Measurements from ENCODE around the gene FAM222B.

Gene FAM222B

DNA sequence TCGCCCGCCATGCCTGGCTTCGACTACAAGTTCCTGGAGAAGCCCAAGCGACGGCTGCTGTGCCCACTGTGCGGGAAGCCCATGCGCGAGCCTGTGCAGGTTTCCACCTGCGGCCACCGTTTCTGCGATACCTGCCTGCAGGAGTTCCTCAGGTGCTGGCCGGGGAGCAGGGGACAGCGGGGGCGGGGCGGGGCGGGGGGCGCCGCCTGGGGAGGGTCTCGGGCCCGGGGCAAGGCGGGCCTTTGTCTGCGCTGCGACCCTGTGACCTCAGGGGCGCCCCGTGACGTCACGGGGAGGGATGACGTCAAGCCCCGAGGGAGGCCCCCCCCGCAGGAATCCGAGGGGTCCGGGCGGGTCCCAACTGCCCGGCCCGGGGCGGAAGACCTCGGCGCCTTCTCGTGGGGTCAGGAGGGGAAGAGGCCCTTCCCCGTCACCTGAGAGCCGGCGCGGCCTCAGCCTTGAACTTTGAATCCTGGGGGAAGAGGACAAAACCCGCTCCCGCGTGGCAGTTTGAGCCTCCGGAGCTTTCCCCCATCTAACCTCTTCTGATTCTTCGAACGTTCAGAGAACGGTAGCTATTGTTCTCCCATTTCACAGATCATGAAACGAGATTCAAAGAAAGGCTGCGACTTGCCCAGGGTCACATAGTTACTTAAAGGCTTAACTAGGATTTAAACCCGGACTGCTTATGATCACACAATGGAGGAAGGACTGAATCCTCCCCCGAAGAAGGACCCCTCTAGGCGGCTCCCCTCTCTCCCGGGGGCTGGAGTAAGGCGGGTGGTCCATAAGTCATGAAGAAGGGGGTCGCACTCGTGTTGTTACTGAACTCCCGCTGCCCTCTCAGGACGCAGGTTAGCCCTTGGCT is 98.3 kb downstream of the FAM222B start:
- Histone ChIP-seq H2BK5ac (ENCODE audit: low read length) (peak overlapping the region; percentile 86), H3K36me3 (ENCODE audit: control insufficient read depth, insufficient read depth, low read length) (peaks cover 23% of the 10 kb centered on the region), H3K23ac (ENCODE audit: low read length) (peak overlapping the region; percentile 54), H3K79me1 (ENCODE audit: low read length) (peaks cover 23% of the 10 kb centered on the region), H3K79me2 (ENCODE audit: control insufficient read depth, insufficient read depth, low read length) (peaks cover 39% of the 10 kb centered on the region), H2BK120ac (ENCODE audit: low read depth, low read length) (peak overlapping the region; percentile 47), H2AK5ac (ENCODE audit: low read length) (no peak overlapping the region), H4K8ac (ENCODE audit: low read depth, low read length) (no peak overlapping the region), H3K4me1 (ENCODE audit: control insufficient read depth, low read depth, low read length) (peaks cover 11% of the 10 kb centered on the region), H3K4me3 (ENCODE audit: low read length) (peak overlapping the region; percentile 96), H3K9ac (ENCODE audit: low read length) (peak overlapping the region; percentile 96), H3K27ac (ENCODE audit: low read depth, low read length) (peak overlapping the region; percentile 98), H2BK15ac (replicated peaks; ENCODE audit: low read depth) (no peak overlapping the region), H3K4me2 (ENCODE audit: low read length) (peak overlapping the region; percentile 70), H3K4ac (ENCODE audit: low read depth, low read length) (peak overlapping the region; percentile 99), H3K27me3 (ENCODE audit: insufficient read depth, low read length, poor library complexity) (no peaks in the 10 kb centered on the region), H3K56ac (ENCODE audit: low read length) (peak overlapping the region; percentile 99), H3K18ac (ENCODE audit: low read length) (peak overlapping the region; percentile 98), H4K5ac (ENCODE audit: low read length) (no peak overlapping the region)
- no CpG with 5 or more reads among the region's 61 CpGs for WGBS (ENCODE audit: extremely low coverage, insufficient coverage, low lambda C conversion rate)
- peak; percentile 91 for DNase-seq

- Histone ChIP-seq H2BK120ac (ENCODE audit: low read depth, low read length) (peak within 1 kb of the TSS; percentile 89), H3K27me3 (ENCODE audit: insufficient read depth, low read length, poor library complexity) (no peaks in the 10 kb centered on the region), H2BK5ac (ENCODE audit: low read length) (peak within 1 kb of the TSS; percentile 86), H3K56ac (ENCODE audit: low read length) (peak within 1 kb of the TSS; percentile 99), H3K23ac (ENCODE audit: low read length) (peak within 1 kb of the TSS; percentile 99), H2AK5ac (ENCODE audit: low read length) (no peak within 1 kb of the TSS), H3K4ac (ENCODE audit: low read depth, low read length) (peak within 1 kb of the TSS; percentile 99), H3K79me1 (ENCODE audit: low read length) (peaks cover 23% of the 10 kb centered on the region), H3K27ac (ENCODE audit: low read depth, low read length) (peak within 1 kb of the TSS; percentile 100), H3K4me1 (ENCODE audit: control insufficient read depth, low read depth, low read length) (peaks cover 11% of the 10 kb centered on the region), H3K4me2 (ENCODE audit: low read length) (peak within 1 kb of the TSS; percentile 73), H3K18ac (ENCODE audit: low read length) (peak within 1 kb of the TSS; percentile 98), H2BK15ac (replicated peaks; ENCODE audit: low read depth) (no peak within 1 kb of the TSS), H3K4me3 (ENCODE audit: low read length) (peak within 1 kb of the TSS; percentile 96), H3K9ac (ENCODE audit: low read length) (peak within 1 kb of the TSS; percentile 96), H4K5ac (ENCODE audit: low read length) (no peak within 1 kb of the TSS), H3K36me3 (ENCODE audit: control insufficient read depth, insufficient read depth, low read length) (peaks cover 19% of the 10 kb centered on the region), H3K79me2 (ENCODE audit: control insufficient read depth, insufficient read depth, low read length) (peaks cover 39% of the 10 kb centered on the region), H4K8ac (ENCODE audit: low read depth, low read length) (peak within 1 kb of the TSS; percentile 98)
- no CpG with 5 or more reads among the region's 70 CpGs for WGBS (ENCODE audit: extremely low coverage, insufficient coverage, low lambda C conversion rate)
- DNase-seq, result peak; percentile 98
Observed at GRCh38 chr17:28743243-28744103, 99.1 kb downstream of the FAM222B start, which contains the start of gene TRAF4. Gene TRAF4 (plus strand): TSS chr17:28744011. CDS start chr17:28744113, 102 bp downstream.

GRCh38 chr17:28741358-28742349 is 100.9 kb downstream of the FAM222B start:
- Histone ChIP-seq H3K56ac (ENCODE audit: low read length) (peak overlapping the region; percentile 49), H3K27ac (ENCODE audit: low read depth, low read length) (no peak overlapping the region), H3K4ac (ENCODE audit: low read depth, low read length) (no peak overlapping the region), H4K5ac (ENCODE audit: low read length) (no peak overlapping the region), H2BK5ac (ENCODE audit: low read length) (no peak overlapping the region), H3K36me3 (ENCODE audit: control insufficient read depth, insufficient read depth, low read length) (peaks cover 4% of the 10 kb centered on the region), H3K79me1 (ENCODE audit: low read length) (peaks cover 9% of the 10 kb centered on the region), H2AK5ac (ENCODE audit: low read length) (no peak overlapping the region), H3K9ac (ENCODE audit: low read length) (no peak overlapping the region), H3K23ac (ENCODE audit: low read length) (no peak overlapping the region), H4K8ac (ENCODE audit: low read depth, low read length) (no peak overlapping the region), H3K27me3 (ENCODE audit: insufficient read depth, low read length, poor library complexity) (no peaks in the 10 kb centered on the region), H3K79me2 (ENCODE audit: control insufficient read depth, insufficient read depth, low read length) (peaks cover 24% of the 10 kb centered on the region), H3K4me2 (ENCODE audit: low read length) (no peak overlapping the region), H2BK15ac (replicated peaks; ENCODE audit: low read depth) (no peak overlapping the region), H3K4me1 (ENCODE audit: control insufficient read depth, low read depth, low read length) (peaks cover 8% of the 10 kb centered on the region), H3K18ac (ENCODE audit: low read length) (no peak overlapping the region), H3K4me3 (ENCODE audit: low read length) (no peak overlapping the region), H2BK120ac (ENCODE audit: low read depth, low read length) (no peak overlapping the region)
- no peak for DNase-seq
- no CpG with 5 or more reads among the region's 19 CpGs for WGBS (ENCODE audit: extremely low coverage, insufficient coverage, low lambda C conversion rate)

DNA sequence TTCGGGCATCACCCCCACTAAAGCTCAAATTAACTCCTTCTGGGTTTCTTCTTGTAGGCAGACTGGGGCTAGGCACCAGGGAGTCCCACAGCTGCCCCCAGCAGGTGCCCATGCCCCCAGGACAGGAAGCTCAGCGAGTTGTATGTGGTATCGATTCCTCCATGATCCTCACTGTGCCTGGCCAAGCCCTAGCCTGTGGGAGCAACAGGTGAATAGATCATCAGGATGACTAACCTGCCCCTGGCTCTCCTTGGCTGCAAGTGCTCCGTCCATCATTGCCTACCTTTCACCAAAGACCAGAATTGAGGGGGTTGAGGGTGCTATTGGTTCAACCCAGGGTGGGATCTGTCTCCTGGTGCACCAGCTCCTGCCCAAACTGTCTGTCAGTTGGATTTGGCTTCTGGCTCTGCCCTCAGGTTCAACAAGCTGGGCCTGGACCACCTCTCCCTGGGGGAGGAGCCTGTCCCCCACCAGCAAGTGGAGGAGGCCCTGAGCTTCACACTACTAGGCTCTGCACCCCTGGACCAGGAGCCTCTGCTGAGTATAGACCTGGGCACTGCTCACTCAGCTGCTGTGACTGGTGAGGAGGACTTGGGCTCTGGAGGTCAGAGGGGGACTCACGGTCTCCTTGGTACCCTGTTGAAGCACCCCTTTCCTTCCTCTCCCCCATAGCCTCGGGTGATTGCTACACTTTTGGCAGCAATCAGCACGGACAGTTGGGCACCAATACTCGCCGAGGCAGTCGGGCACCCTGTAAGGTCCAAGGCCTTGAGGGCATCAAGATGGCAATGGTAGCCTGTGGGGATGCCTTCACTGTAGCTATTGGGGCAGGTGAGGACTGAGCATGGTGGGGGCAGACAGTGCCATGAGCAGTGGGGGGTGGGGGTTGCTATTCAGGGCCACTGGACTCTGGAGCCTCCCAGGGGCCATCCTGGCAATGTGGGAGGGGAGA is 101.9 kb downstream of the FAM222B start:
- Histone ChIP-seq H4K5ac (ENCODE audit: low read length) (no peak overlapping the region), H3K4me2 (ENCODE audit: low read length) (no peak overlapping the region), H2BK15ac (replicated peaks; ENCODE audit: low read depth) (no peak overlapping the region), H4K8ac (ENCODE audit: low read depth, low read length) (no peak overlapping the region), H3K4me3 (ENCODE audit: low read length) (no peak overlapping the region), H2BK120ac (ENCODE audit: low read depth, low read length) (no peak overlapping the region), H3K27ac (ENCODE audit: low read depth, low read length) (no peak overlapping the region), H3K36me3 (ENCODE audit: control insufficient read depth, insufficient read depth, low read length) (no peaks in the 10 kb centered on the region), H2AK5ac (ENCODE audit: low read length) (no peak overlapping the region), H3K4ac (ENCODE audit: low read depth, low read length) (no peak overlapping the region), H3K4me1 (ENCODE audit: control insufficient read depth, low read depth, low read length) (no peaks in the 10 kb centered on the region), H2BK5ac (ENCODE audit: low read length) (no peak overlapping the region), H3K79me1 (ENCODE audit: low read length) (no peaks in the 10 kb centered on the region), H3K56ac (ENCODE audit: low read length) (no peak overlapping the region), H3K27me3 (ENCODE audit: insufficient read depth, low read length, poor library complexity) (no peaks in the 10 kb centered on the region), H3K79me2 (ENCODE audit: control insufficient read depth, insufficient read depth, low read length) (peaks cover 14% of the 10 kb centered on the region), H3K9ac (ENCODE audit: low read length) (no peak overlapping the region), H3K23ac (ENCODE audit: low read length) (no peak overlapping the region), H3K18ac (ENCODE audit: low read length) (no peak overlapping the region)
- WGBS (ENCODE audit: extremely low coverage, insufficient coverage, low lambda C conversion rate), result no CpG with 5 or more reads among the region's 10 CpGs
- DNase-seq, result no peak
